Mucosa of descending colon (tissue), 3 donors: ENCODE data around the gene SUGP1. TPM values are rescaled to one million over a fixed set of nuclear protein-coding genes. Genes with fewer than 3 reads are reported as not detected.
A peak's percentile ranks its signal among the peaks of the same experiment; 100 is the strongest.
"Not testable (repeated sequence)": the region's sequence is repeated elsewhere in the genome, so short reads cannot be mapped to it uniquely, and the experiment has no call there.

ENCODE experiments used
- ATAC-seq: fragments of 200-7000 bp; cut with Tn5 transposase; one replicate; pipeline ENCODE4 v1.9.1; 2020; ENCODE audit warnings: mild to moderate bottlenecking, moderate library complexity
- DNase-seq, 3 donors: peaks; one replicate each; pipeline ENCODE4 v3.0.0-alpha.2; 2020
- H3K36me3 ChIP-seq: fragments of 200-600 bp; one replicate; pipeline ENCODE4 v1.8.0; 2021; ENCODE audit warnings: low read depth, mild to moderate bottlenecking
- H3K4me1 ChIP-seq: fragments of 200-600 bp; one replicate; pipeline ENCODE4 v1.8.0; 2021; ENCODE audit warnings: low read depth, mild to moderate bottlenecking
- H3K4me3 ChIP-seq: fragments of 200-600 bp; one replicate; pipeline ENCODE4 v1.8.0; 2021; ENCODE audit warnings: mild to moderate bottlenecking
- H3K9me3 ChIP-seq: fragments of 200-600 bp; one replicate; pipeline ENCODE4 v1.8.0; 2021; ENCODE audit warnings: mild to moderate bottlenecking
- CTCF ChIP-seq: fragments of 200-600 bp; IDR thresholded peaks from one replicate; pipeline ENCODE4 v1.8.0; 2022; ENCODE audit warnings: antibody characterized with exemption, mild to moderate bottlenecking
- intact Hi-C, 2 donors: fragments of 100-400 bp; cut with DNase I in 1 of 2; cut with micrococcal nuclease in 1 of 2; formaldehyde crosslinking; loops; one replicate each; pipeline versions ENCODE4 v1.11.0 to v1.11.1; 2022; cut with DNase I, micrococcal nuclease
- total RNA-seq, 3 donors: library from RNA; stranded (reverse); fragmentation: NEBNext Ultra II Directional in 2 of 3; extraction: Animal tissue kit (Norgen Biotek cat#: 25700) in 2 of 3; gene quantifications; one replicate each; pipeline versions ENCODE4 v1.2.1 to v1.2.4, GENCODE V29; 2021 to 2023
- donor health status: DM: no; HTN: no; CAD: no; lungs with moderate emphysema.
- donor health status: DM: no; HTN: no; CAD: no.
- donor health status: DM: no; HTN: yes; CAD: no.

The SUGP1 gene
- total RNA-seq, 3 donors from 2014 or later, result 41.0 to 46.7 (median 45.9) TPM

- H3K4me3 ChIP-seq, result no peak overlapping the region
- H3K4me1 ChIP-seq, result no peaks in the 10 kb centered on the region
- no peak for DNase-seq
- no peaks in the 10 kb centered on the region for H3K36me3 ChIP-seq
- TF ChIP-seq CTCF, result no peak
- intact Hi-C loops, result no loop called here
- ATAC-seq, result peak; percentile 32
- no peaks in the 10 kb centered on the region for H3K9me3 ChIP-seq
Observed at GRCh38 chr19:19256072-19256969, 64.0 kb downstream of the SUGP1 start.

DNA sequence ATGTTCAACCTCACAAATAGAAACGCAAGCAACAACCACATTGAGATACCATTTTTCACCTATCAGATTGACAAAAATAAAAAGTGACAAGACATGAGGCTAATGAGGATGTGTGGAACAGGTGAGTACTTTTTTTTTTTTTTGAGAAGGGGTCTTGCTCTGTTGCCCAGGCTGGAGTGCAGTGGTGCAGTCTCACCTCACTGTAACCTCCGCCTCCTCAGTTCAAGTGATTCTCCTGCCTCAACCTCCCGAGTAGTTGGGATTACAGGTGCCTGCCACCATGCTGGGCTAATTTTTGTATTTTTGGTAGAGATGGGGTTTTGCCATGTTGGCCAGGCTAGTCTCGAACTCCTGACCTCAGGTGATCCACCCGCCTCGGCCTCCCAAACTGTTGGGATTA lies 66.9 kb downstream of the SUGP1 start:
- H3K4me1 ChIP-seq, intact Hi-C loops, H3K4me3 ChIP-seq, DNase-seq, ATAC-seq, H3K9me3 ChIP-seq, H3K36me3 ChIP-seq: not testable (repeated sequence)

DNA sequence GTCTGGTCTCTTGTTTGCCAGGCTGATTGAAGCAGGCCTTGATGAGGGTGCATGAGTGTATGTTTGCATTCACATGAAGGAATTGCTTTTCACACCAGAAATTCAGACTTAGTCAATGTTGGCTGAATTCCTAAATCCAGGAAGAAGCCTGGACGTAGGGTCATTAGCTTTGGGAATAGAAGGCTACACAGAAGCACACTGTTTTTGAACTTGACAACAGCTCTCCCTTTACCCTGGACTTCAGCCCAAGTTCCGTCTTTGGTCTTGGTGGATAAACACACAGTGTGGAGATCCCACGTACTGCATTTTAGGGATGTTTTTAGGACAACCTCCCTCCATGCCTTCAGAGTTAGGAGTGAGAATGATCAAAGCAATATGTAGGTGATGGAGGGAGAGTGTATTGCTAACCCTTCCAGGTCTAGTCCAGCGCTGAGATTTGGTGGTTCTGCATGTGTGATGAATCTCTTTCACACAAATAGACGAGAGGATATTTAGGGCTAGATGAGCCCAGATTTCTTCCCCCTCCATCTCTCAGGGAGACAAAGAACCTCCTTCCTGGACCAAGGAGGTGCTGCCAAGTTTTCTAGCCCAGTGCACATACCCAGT lies 70.0 kb downstream of the SUGP1 start:
- DNase-seq, result no peak
- Histone ChIP-seq H3K36me3 (no peaks in the 10 kb centered on the region), H3K4me3 (no peak overlapping the region), H3K9me3 (no peaks in the 10 kb centered on the region), H3K4me1 (no peaks in the 10 kb centered on the region)
- TF ChIP-seq CTCF, result no peak
- ATAC-seq, result no peak
- intact Hi-C loops, result no loop called here

DNA sequence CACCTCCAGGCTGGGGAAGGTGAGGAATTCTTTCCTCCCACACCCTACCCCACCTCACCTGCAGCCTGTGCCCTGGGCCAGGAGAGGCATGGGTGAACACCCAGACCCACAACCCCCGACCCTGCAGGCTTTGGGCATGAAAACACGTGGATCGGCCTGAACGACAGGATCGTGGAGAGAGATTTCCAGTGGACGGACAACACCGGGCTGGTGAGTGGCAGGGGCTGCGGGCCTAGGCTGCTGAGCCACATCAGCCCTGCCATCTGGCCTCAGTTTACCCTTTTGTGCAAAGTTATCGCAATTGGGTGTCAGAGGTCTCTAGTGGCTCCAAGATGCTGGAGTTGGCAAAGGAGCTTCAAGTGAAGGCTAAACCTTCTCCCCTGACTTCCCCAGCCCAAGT lies 79.8 kb downstream of the SUGP1 start:
- Histone ChIP-seq H3K36me3 (no peaks in the 10 kb centered on the region), H3K4me3 (no peak overlapping the region), H3K4me1 (no peaks in the 10 kb centered on the region), H3K9me3 (peaks cover 6% of the 10 kb centered on the region)
- no peak for TF ChIP-seq CTCF
- ATAC-seq (no peak), DNase-seq (no peak)
- intact Hi-C loops, result no loop called here

- ATAC-seq (no peak), DNase-seq (no peak)
- H3K9me3 ChIP-seq, result peaks cover 13% of the 10 kb centered on the region
- H3K4me3 ChIP-seq, result no peak overlapping the region
- no peaks in the 10 kb centered on the region for H3K36me3 ChIP-seq
- TF ChIP-seq CTCF, result no peak
- no peaks in the 10 kb centered on the region for H3K4me1 ChIP-seq
- intact Hi-C loops, result no loop called here
Observed at GRCh38 chr19:19239675-19240074, 80.6 kb downstream of the SUGP1 start.
